Hindlimb muscle (tissue), 1 donor: ENCODE data around the gene COL6A1. TPM values are rescaled to one million over a fixed set of nuclear protein-coding genes. Genes with fewer than 3 reads are reported as not detected.

Source experiments
- DNase-seq: peaks from one replicate; pipeline ENCODE4 v3.0.0-alpha.2; 2013
- polyA plus RNA-seq: library from polyadenylated mRNA; unstranded; fragments of 120-200 nt; gene quantifications from one replicate; pipeline ENCODE4 v1.2.1, GENCODE V29; 2013; ENCODE audit not compliant: insufficient read length

Gene COL6A1
- polyA plus RNA-seq, 1 donor = 430 TPM

- DNase-seq = no peak
These were observed 70.5 kb downstream of the COL6A1 start for GRCh38 chr21:46051821-46052675.

- no peak for DNase-seq
These were observed 71.4 kb downstream of the COL6A1 start for GRCh38 chr21:46052703-46053651.

GRCh38 chr21:46054031-46054430, 72.5 kb downstream of the COL6A1 start:
- DNase-seq = no peak

- DNase-seq = no peak
These were observed 72.9 kb downstream of the COL6A1 start for GRCh38 chr21:46054451-46054881.

Other genes starting within 250 kb of the COL6A1 start
- gene COL6A2, start 116.3 kb downstream of the COL6A1 start, polyA plus RNA-seq = 584 TPM
- 1.1 TPM for gene FTCD, start 173.8 kb downstream of the COL6A1 start, polyA plus RNA-seq
- gene SPATC1L, start 202.7 kb downstream of the COL6A1 start, polyA plus RNA-seq = 8.2 TPM
- gene LSS, start 247.0 kb downstream of the COL6A1 start, polyA plus RNA-seq = 38.6 TPM